Adrenal gland (tissue), 5 donors: ENCODE results near the gene LARP4B.

Experiments
- CTCF ChIP-seq, 6 experiments: fragments of 450-650 bp in 4 of 6; fragments of 200-600 bp in 2 of 6; sonication (generic) in 1 of 6; IDR thresholded peaks; 1 replicate in 5 of 6; 2 replicates in 1 of 6; pipeline versions ENCODE4 v1.5.1 to v1.8.0; 2016 to 2021; ENCODE audit warnings: antibody characterized with exemption in 6 of 6, mild to moderate bottlenecking in 2 of 6, moderate library complexity in 1 of 6
- POLR2A ChIP-seq, 2 donors: fragments of 450-650 bp; IDR thresholded peaks; one replicate each; pipeline ENCODE4 v1.6.1; 2017; ENCODE audit warnings: antibody characterized with exemption in 2 of 2, mild to moderate bottlenecking in 2 of 2, moderate library complexity in 1 of 2
- donor health status: DM: no; HTN: no; CAD: no.

DNA sequence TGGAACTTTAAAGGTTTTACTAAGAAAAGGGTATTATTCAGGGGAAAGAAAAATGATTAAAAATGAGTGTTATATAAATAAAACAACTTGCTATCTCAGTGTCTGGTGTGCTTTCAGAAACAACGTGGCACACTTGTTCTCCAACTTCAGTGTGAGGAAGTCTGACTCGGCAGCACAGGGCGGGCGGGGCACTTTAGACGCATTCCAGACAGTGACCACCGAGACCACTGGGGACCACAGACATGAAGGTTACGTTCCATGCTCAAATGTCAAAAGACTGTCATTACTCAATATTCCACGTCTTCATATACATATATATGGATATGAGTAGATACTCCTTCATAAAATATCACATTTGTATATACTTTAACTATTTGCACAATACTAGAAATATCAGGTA is 87.0 kb downstream of the LARP4B start:
- TF ChIP-seq CTCF (IDR thresholded peaks at IDR 0.05) (no peak), POLR2A (IDR thresholded peaks at IDR 0.05) (no peak)
